OCI-LY1 (cell line): Measurements from ENCODE around the gene WLS.

Source experiments
- EZH2 ChIP-seq: fragments of 200-600 bp; sonication (generic), shearing (Covaris generic); IDR thresholded peaks from 2 replicates; pipeline ENCODE4 v1.8.0; 2017; ENCODE audit warnings: borderline replicate concordance, mixed run types, mild to moderate bottlenecking, antibody characterized with exemption, low read length, moderate library complexity, mixed read lengths
- TF ChIP-seq, protein P1 (sequence below): fragments of 200-600 bp; sonication (generic), shearing (Covaris generic); IDR thresholded peaks from 2 replicates; pipeline ENCODE4 v1.5.1; 2017; ENCODE audit warnings: mild to moderate bottlenecking, antibody characterized with exemption, low read length, moderate library complexity, mixed read lengths

DNA sequence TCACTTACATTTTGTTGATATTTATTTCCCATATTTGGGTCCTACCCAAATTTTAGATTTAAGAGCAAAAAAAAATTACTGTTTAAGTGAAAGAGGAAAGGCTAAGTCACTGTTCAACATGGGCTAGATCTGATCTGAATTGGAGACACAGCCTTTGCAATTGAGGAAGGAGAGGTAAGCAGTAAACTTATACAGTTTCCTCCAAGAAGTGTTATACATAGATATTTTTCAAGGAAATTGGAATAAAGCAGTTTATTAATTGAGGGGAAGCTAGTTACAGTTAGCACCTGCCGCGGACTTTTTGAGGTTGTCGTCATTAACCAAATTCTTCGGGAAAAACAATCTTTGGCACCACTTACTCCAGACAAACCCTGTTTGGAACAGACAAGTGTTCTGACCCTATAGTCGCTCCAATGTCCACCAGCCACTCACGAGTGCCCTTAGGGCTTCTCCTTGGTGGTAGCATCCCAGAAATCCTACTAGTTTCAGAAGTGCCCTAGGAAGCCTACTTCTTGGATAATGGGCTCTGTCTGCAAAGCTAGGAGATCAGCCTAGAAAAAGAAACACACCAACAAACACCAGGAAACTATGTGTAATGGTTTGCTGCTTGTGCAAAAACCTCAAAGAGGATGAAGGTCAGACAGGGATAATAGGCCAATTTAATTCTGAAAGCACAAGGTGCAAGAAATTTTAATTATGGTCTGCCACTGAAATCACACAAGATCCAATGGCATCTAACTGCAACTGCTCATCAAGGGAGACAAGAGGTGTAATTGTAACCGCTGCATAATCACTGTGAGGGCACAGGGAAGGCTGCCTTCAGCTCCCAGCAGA lies 2.5 kb downstream of the WLS start:
- TF ChIP-seq, protein P1, sequence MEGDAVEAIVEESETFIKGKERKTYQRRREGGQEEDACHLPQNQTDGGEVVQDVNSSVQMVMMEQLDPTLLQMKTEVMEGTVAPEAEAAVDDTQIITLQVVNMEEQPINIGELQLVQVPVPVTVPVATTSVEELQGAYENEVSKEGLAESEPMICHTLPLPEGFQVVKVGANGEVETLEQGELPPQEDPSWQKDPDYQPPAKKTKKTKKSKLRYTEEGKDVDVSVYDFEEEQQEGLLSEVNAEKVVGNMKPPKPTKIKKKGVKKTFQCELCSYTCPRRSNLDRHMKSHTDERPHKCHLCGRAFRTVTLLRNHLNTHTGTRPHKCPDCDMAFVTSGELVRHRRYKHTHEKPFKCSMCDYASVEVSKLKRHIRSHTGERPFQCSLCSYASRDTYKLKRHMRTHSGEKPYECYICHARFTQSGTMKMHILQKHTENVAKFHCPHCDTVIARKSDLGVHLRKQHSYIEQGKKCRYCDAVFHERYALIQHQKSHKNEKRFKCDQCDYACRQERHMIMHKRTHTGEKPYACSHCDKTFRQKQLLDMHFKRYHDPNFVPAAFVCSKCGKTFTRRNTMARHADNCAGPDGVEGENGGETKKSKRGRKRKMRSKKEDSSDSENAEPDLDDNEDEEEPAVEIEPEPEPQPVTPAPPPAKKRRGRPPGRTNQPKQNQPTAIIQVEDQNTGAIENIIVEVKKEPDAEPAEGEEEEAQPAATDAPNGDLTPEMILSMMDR, result no peak
- no peak for TF ChIP-seq EZH2
